HG03439 (cell line): ENCODE results near the gene EIF3J.
A peak's percentile ranks its signal among the peaks of the same experiment; 100 is the strongest.
"Not testable (repeated sequence)": the region's sequence is repeated elsewhere in the genome, so short reads cannot be mapped to it uniquely, and the experiment has no call there.

ENCODE experiments used
- ATAC-seq: cut with Tn5 transposase; IDR thresholded peaks from one replicate; pipeline ENCODE4 v1.9.1; 2021; ENCODE audit warnings: mild to moderate bottlenecking, moderate library complexity; ENCODE audit not compliant: unreplicated experiment

Gene EIF3J

GRCh38 chr15:44541282-44541958, 4.5 kb downstream of the EIF3J start:
- ATAC-seq: no peak

GRCh38 chr15:44542596-44542995, 5.6 kb downstream of the EIF3J start:
- ATAC-seq: no peak

GRCh38 chr15:44544745-44545144, 7.8 kb downstream of the EIF3J start:
- ATAC-seq: not testable (repeated sequence)

- ATAC-seq: peak; percentile 57
Measured at GRCh38 chr15:44545913-44546802, 9.2 kb downstream of the EIF3J start.

GRCh38 chr15:44549152-44549551, 12.2 kb downstream of the EIF3J start:
- not testable (repeated sequence) for ATAC-seq

GRCh38 chr15:44550256-44550655, 13.3 kb downstream of the EIF3J start:
- no peak for ATAC-seq

- ATAC-seq: no peak
Measured at GRCh38 chr15:44550734-44551133, 13.8 kb downstream of the EIF3J start.

GRCh38 chr15:44554934-44555723, 18.2 kb downstream of the EIF3J start:
- no peak for ATAC-seq

- ATAC-seq: not testable (repeated sequence)
Measured at GRCh38 chr15:44560926-44561325, 24.0 kb downstream of the EIF3J start.

- ATAC-seq: no peak
Measured at GRCh38 chr15:44565387-44566154, 28.6 kb downstream of the EIF3J start.

- no peak for ATAC-seq
Measured at GRCh38 chr15:44566155-44566540, 29.2 kb downstream of the EIF3J start.

- ATAC-seq: no peak
Measured at GRCh38 chr15:44568338-44568737, 31.4 kb downstream of the EIF3J start.

GRCh38 chr15:44569316-44569715, 32.4 kb downstream of the EIF3J start:
- no peak for ATAC-seq

GRCh38 chr15:44570361-44570760, 33.4 kb downstream of the EIF3J start:
- no peak for ATAC-seq

- no peak for ATAC-seq
Measured at GRCh38 chr15:44573386-44573785, 36.4 kb downstream of the EIF3J start.

GRCh38 chr15:44574734-44575133, 37.8 kb downstream of the EIF3J start:
- ATAC-seq: no peak

GRCh38 chr15:44580105-44580504, 43.2 kb downstream of the EIF3J start:
- no peak for ATAC-seq

GRCh38 chr15:44584162-44584749, 47.3 kb downstream of the EIF3J start:
- ATAC-seq: no peak

- ATAC-seq: no peak
Measured at GRCh38 chr15:44585633-44586032, 48.7 kb downstream of the EIF3J start.

- ATAC-seq: no peak
Measured at GRCh38 chr15:44588541-44588940, 51.6 kb downstream of the EIF3J start.
